Activated T-cell treated with anti-CD3 and anti-CD28 coated beads, Interleukin-2, amount 50 U/mL, for 4 hours (primary cell): ENCODE measurements around the gene FAM89A. TPM values are rescaled to one million over a fixed set of nuclear protein-coding genes. Genes with fewer than 3 reads are reported as not detected.
A peak's percentile ranks its signal among the peaks of the same experiment; 100 is the strongest.
"Not testable (repeated sequence)": the region's sequence is repeated elsewhere in the genome, so short reads cannot be mapped to it uniquely, and the experiment has no call there.

Experiments used
- ATAC-seq, 2 donors: fragments of 200-7000 bp; cut with Tn5 transposase; one replicate each; pipeline ENCODE4 v1.10.0; 2021
- DNase-seq: peaks from one replicate; pipeline ENCODE4 v3.0.0-alpha.2; 2020
- H3K27me3 Mint-ChIP-seq: one replicate; pipeline ENCODE4 v1.8.0; 2021; ENCODE audit warnings: low read depth, mixed read lengths
- H3K36me3 Mint-ChIP-seq: one replicate; pipeline ENCODE4 v1.8.0; 2022; ENCODE audit warnings: mixed read lengths; ENCODE audit not compliant: insufficient read depth
- H3K4me1 Mint-ChIP-seq: one replicate; pipeline ENCODE4 v1.8.0; 2021; ENCODE audit warnings: low read depth, mixed read lengths
- H3K4me3 Mint-ChIP-seq: one replicate; pipeline ENCODE4 v1.8.0; 2021; ENCODE audit warnings: mild to moderate bottlenecking, moderate library complexity, mixed read lengths
- H3K9me3 Mint-ChIP-seq: one replicate; pipeline ENCODE4 v1.8.0; 2021; ENCODE audit warnings: mixed read lengths
- total RNA-seq, 3 donors: library from RNA; stranded (reverse); gene quantifications; one replicate each; pipeline ENCODE4 v1.2.1, GENCODE V29; 2021

Gene FAM89A
- total RNA-seq, 3 donors from 2014 or later: 18.1 to 18.9 (median 18.8) TPM

DNA sequence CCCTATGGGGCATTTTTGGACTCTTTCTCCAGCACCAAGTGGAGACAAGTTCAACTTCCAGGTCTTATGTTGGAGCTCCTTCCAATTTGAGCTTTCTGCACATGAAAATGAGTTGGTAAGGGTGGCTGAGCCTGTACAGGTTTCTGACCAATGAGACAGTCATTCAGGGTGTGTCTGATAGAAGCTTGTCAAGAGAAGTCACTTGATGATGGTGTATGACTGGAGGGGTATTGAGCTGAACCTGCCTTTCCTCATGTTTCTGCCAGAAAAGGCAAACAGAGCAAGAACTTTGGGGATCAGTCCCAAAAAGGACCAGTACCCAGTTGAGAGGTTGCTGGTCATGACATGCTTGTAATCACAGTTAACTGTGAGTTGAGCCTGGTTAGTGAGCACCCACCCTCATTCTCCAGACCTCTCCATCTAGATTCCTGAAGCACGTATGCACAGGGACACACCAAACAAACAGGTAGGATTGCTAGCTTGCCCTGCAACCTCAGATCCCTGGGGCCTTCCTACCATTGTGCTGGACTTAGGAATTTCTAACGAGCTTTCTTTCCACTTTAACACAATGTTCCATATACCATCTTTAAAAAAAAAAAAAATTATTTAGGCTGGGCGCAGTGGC, 26.6 kb downstream of the FAM89A start:
- Mint-ChIP-seq H3K9me3 (no peaks in the 10 kb centered on the region), H3K27me3 (no peaks in the 10 kb centered on the region), H3K36me3 (no peaks in the 10 kb centered on the region), H3K4me3 (no peak overlapping the region), H3K4me1 (no peaks in the 10 kb centered on the region)
- ATAC-seq (no peak), DNase-seq (no peak)

DNA sequence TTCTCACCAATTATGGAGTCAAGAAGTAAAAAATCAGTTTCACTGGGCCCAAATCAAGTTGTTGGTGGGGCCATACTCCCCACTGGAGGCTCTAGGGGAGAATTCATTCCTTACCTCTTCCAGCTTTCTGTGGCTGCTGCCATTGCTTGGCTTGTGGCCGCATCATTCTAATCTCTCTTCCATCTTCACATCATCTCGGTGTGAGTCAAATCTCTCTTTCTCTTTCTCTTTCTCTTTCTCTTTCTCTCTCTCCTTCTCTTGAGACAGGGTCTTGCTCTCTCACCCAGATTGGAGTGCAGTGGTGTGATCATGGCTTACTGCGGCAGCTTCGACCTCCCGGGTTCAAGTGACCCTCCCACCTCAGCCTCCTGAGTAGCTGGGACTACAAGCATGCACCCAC, 28.1 kb downstream of the FAM89A start:
- no peaks in the 10 kb centered on the region for H3K36me3 Mint-ChIP-seq
- ATAC-seq: peak in 1 of 2 donors; percentile 30
- no peak for DNase-seq
- H3K4me1 Mint-ChIP-seq: no peaks in the 10 kb centered on the region
- H3K4me3 Mint-ChIP-seq: no peak overlapping the region
- H3K9me3 Mint-ChIP-seq: peaks cover 9% of the 10 kb centered on the region
- no peaks in the 10 kb centered on the region for H3K27me3 Mint-ChIP-seq

GRCh38 chr1:231011360-231011759, 28.7 kb downstream of the FAM89A start:
- Mint-ChIP-seq H3K27me3 (no peaks in the 10 kb centered on the region), H3K4me3 (no peak overlapping the region), H3K36me3 (no peaks in the 10 kb centered on the region), H3K9me3 (peaks cover 15% of the 10 kb centered on the region), H3K4me1 (no peaks in the 10 kb centered on the region)
- DNase-seq: no peak
- ATAC-seq: no peak

GRCh38 chr1:231007535-231007934, 32.5 kb downstream of the FAM89A start:
- not testable (repeated sequence) for H3K36me3 Mint-ChIP-seq, H3K27me3 Mint-ChIP-seq

DNA sequence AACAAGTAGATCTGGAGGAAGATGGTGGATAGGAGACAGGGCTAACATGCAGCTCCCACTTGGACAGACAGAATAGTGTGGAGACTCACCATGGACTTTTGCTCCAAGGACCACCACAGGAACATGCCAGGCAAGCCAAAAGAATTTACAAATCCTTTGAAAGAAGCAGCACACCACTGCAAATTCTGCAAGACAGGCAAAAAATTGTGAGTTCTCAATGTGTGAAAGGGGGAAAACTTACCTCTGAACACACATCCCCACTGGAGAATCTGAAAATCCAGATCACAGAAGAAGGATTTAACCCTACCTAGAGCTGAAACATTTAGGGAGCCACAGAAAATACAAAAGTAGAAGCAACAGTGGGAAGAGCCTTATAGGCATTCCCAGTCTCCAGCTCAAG, 38.2 kb downstream of the FAM89A start:
- ATAC-seq (no peak), DNase-seq (no peak)
- no peaks in the 10 kb centered on the region for H3K27me3 Mint-ChIP-seq
- H3K4me3 Mint-ChIP-seq: no peak overlapping the region
- H3K9me3 Mint-ChIP-seq: peaks cover 37% of the 10 kb centered on the region
- peaks cover 12% of the 10 kb centered on the region for H3K36me3 Mint-ChIP-seq
- H3K4me1 Mint-ChIP-seq: no peaks in the 10 kb centered on the region

More at GRCh38 chr1:231007535-231007934, 32.5 kb downstream of the FAM89A start:
- not testable (repeated sequence) for H3K4me3 Mint-ChIP-seq, H3K4me1 Mint-ChIP-seq, ATAC-seq, DNase-seq
- peaks cover 47% of the 10 kb centered on the region for H3K9me3 Mint-ChIP-seq

- no peak overlapping the region for H3K4me3 Mint-ChIP-seq
- DNase-seq (no peak), ATAC-seq (no peak)
- H3K36me3 Mint-ChIP-seq: peaks cover 16% of the 10 kb centered on the region
- H3K4me1 Mint-ChIP-seq: no peaks in the 10 kb centered on the region
- H3K27me3 Mint-ChIP-seq: no peaks in the 10 kb centered on the region
- H3K9me3 Mint-ChIP-seq: peaks cover 24% of the 10 kb centered on the region
Observed at GRCh38 chr1:231000639-231001038, 39.4 kb downstream of the FAM89A start.

GRCh38 chr1:231000201-231000600, 39.9 kb downstream of the FAM89A start:
- no peak for ATAC-seq
- no peaks in the 10 kb centered on the region for H3K27me3 Mint-ChIP-seq
- DNase-seq: no peak
- no peaks in the 10 kb centered on the region for H3K4me1 Mint-ChIP-seq
- H3K36me3 Mint-ChIP-seq: peaks cover 19% of the 10 kb centered on the region
- no peak overlapping the region for H3K4me3 Mint-ChIP-seq
- H3K9me3 Mint-ChIP-seq: peaks cover 20% of the 10 kb centered on the region

DNA sequence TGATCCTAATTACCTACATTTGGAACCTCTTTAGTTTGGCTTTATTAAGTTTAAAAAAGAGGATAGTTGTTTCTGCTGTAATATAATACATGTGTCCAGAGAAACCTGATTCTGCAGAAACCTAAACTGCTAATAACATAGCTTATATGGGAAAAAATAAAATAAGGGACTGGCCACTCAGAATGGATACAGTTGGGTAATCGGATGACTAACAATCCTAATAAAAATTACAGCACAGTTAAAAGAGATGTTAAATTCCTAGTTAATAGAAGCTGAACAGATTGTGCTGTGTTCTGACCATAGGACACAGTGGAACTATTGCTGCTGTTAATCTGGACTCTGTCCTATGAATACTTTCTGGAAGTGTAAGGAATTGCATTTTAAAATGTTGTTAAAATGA, 45.2 kb downstream of the FAM89A start:
- no peaks in the 10 kb centered on the region for H3K4me1 Mint-ChIP-seq
- H3K27me3 Mint-ChIP-seq: no peaks in the 10 kb centered on the region
- no peaks in the 10 kb centered on the region for H3K9me3 Mint-ChIP-seq
- ATAC-seq: no peak
- H3K36me3 Mint-ChIP-seq: peaks cover 27% of the 10 kb centered on the region
- no peak overlapping the region for H3K4me3 Mint-ChIP-seq
- no peak for DNase-seq

GRCh38 chr1:230992100-230992774, 47.8 kb downstream of the FAM89A start:
- peaks cover 32% of the 10 kb centered on the region for H3K36me3 Mint-ChIP-seq
- H3K4me3 Mint-ChIP-seq: no peak overlapping the region
- H3K4me1 Mint-ChIP-seq: no peaks in the 10 kb centered on the region
- ATAC-seq (no peak), DNase-seq (no peak)
- no peaks in the 10 kb centered on the region for H3K27me3 Mint-ChIP-seq
- H3K9me3 Mint-ChIP-seq: no peaks in the 10 kb centered on the region

GRCh38 chr1:230987448-230987847, 52.6 kb downstream of the FAM89A start:
- ATAC-seq: no peak
- Mint-ChIP-seq H3K4me3 (no peak overlapping the region), H3K36me3 (peaks cover 23% of the 10 kb centered on the region), H3K9me3 (no peaks in the 10 kb centered on the region), H3K4me1 (no peaks in the 10 kb centered on the region), H3K27me3 (no peaks in the 10 kb centered on the region)
- DNase-seq: no peak

DNA sequence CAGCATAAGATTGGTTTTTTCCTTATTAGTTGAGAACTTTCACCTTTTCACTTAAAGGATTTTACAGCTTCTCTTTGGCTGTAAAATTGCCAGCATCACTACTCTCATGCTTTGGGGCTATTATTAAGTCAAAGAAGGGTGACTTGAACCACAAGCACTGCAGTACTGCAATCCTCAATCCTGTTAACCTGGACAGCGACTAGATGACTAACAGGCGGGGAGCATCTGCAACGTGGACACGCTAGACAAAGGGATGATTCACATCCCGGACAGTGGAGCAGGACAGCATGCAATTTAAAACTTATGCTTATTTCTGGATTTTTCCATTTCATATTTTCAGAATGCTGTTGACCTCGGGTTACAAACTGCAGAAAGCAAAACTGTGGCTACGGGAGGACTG, 53.1 kb downstream of the FAM89A start:
- DNase-seq (no peak), ATAC-seq (no peak)
- peaks cover 18% of the 10 kb centered on the region for H3K36me3 Mint-ChIP-seq
- no peak overlapping the region for H3K4me3 Mint-ChIP-seq
- H3K27me3 Mint-ChIP-seq: no peaks in the 10 kb centered on the region
- no peaks in the 10 kb centered on the region for H3K4me1 Mint-ChIP-seq
- H3K9me3 Mint-ChIP-seq: no peaks in the 10 kb centered on the region

DNA sequence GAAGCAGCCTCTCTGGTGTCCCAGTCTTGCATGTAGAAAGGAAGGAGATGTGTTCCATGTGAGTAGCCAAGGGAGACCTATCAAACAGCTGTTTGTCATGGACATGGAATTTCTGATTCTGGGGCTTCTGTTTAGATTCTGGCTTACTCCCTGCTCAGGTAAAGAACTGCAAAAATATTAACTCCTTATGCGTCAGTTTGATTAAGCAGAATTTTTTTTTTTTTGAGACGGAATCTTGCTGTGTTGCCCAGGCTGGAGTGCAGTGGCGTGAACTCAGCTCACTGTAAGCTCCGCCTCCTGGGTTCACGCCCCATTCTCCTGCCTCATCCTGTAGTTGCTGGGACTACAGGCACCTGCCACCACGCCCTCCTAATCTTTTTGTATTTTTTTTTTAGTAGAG, 54.3 kb downstream of the FAM89A start:
- no peaks in the 10 kb centered on the region for H3K27me3 Mint-ChIP-seq
- no peak for DNase-seq
- peaks cover 11% of the 10 kb centered on the region for H3K36me3 Mint-ChIP-seq
- no peaks in the 10 kb centered on the region for H3K9me3 Mint-ChIP-seq
- no peak for ATAC-seq
- no peak overlapping the region for H3K4me3 Mint-ChIP-seq
- H3K4me1 Mint-ChIP-seq: no peaks in the 10 kb centered on the region

- not testable (repeated sequence) for H3K4me3 Mint-ChIP-seq, H3K27me3 Mint-ChIP-seq, H3K4me1 Mint-ChIP-seq, H3K9me3 Mint-ChIP-seq, DNase-seq, H3K36me3 Mint-ChIP-seq, ATAC-seq
Observed at GRCh38 chr1:230984622-230985515, 55.2 kb downstream of the FAM89A start.

DNA sequence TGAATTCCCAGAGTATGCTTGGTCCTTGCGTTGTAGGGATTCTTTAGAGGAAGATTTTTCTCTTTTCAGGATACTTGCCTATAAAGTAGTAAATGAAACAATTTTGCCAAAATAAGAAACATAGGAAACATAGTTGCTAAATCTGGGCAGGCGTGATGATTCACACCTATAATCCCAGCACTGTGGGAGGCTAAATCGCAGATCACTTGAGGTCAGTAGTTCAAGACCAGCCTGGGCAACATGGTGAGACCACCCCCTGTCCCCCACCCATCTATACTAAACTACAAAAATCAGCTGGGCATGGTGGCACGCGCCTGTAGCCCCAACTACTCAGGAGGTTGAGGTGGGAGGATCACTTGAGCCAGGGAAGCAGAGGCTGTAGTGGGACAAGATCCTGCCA, 56.2 kb downstream of the FAM89A start:
- ATAC-seq (no peak), DNase-seq (no peak)
- Mint-ChIP-seq H3K4me1 (no peaks in the 10 kb centered on the region), H3K36me3 (peaks cover 6% of the 10 kb centered on the region), H3K9me3 (no peaks in the 10 kb centered on the region), H3K4me3 (no peak overlapping the region), H3K27me3 (no peaks in the 10 kb centered on the region)
